Fibroblast of lung (primary cell): ENCODE results near the gene CDRT15. TPM values are rescaled to one million over a fixed set of nuclear protein-coding genes. Genes with fewer than 3 reads are reported as not detected.

Experiments
- DNase-seq, 2 donors: peaks; one replicate each; pipeline versions ENCODE4 v3.0.0 to v3.0.0-alpha.2; 2010; ENCODE audit warnings: low read depth in 2 of 2
- H2AFZ ChIP-seq: 2 replicates; pipeline ENCODE4 v1.5.1; 2012; ENCODE audit warnings: low read length, control low read depth, inconsistent platforms
- H3K27ac ChIP-seq: 2 replicates; pipeline ENCODE4 v1.5.1; 2011; ENCODE audit warnings: low read length, control low read depth; ENCODE audit not compliant: insufficient read depth
- H3K27me3 ChIP-seq: 2 replicates; pipeline ENCODE4 v1.5.1; 2011; ENCODE audit warnings: mild to moderate bottlenecking, low read length; ENCODE audit not compliant: control insufficient read depth, insufficient read depth
- H3K36me3 ChIP-seq: 2 replicates; pipeline ENCODE4 v1.5.1; 2011; ENCODE audit warnings: low read length; ENCODE audit not compliant: control insufficient read depth, insufficient read depth
- H3K4me1 ChIP-seq: 2 replicates; pipeline ENCODE4 v1.5.1; 2011; ENCODE audit warnings: low read length; ENCODE audit not compliant: control insufficient read depth, insufficient read depth; ENCODE audit errors: extremely low read depth
- H3K4me2 ChIP-seq: 2 replicates; pipeline ENCODE4 v1.5.1; 2011; ENCODE audit warnings: low read length, control low read depth; ENCODE audit not compliant: insufficient read depth; ENCODE audit errors: extremely low read depth
- H3K4me3 ChIP-seq, 4 experiments: fragments of 200-600 bp in 1 of 4; sonication (generic) in 1 of 4; replicated peaks in 1 of 4; 2 replicates each; pipeline ENCODE4 v1.5.1; 2011 to 2016; ENCODE audit warnings: low read length in 4 of 4, low read depth in 3 of 4, mild to moderate bottlenecking in 3 of 4, control low read depth in 2 of 4, inconsistent platforms in 1 of 4, mixed read lengths in 1 of 4; ENCODE audit not compliant: insufficient read depth in 1 of 4; ENCODE audit errors: control extremely low read depth in 1 of 4
- H3K79me2 ChIP-seq: 2 replicates; pipeline ENCODE4 v1.5.1; 2012; ENCODE audit warnings: mild to moderate bottlenecking, low read length, inconsistent platforms; ENCODE audit not compliant: control insufficient read depth, insufficient read depth
- H3K9ac ChIP-seq: 2 replicates; pipeline ENCODE4 v1.5.1; 2011; ENCODE audit warnings: mild to moderate bottlenecking, low read length, control low read depth; ENCODE audit not compliant: insufficient read depth
- H3K9me3 ChIP-seq: 2 replicates; pipeline ENCODE4 v1.5.1; 2012; ENCODE audit warnings: low read depth, low read length; ENCODE audit not compliant: control insufficient read depth, insufficient read depth
- H4K20me1 ChIP-seq: 2 replicates; pipeline ENCODE4 v1.5.1; 2011; ENCODE audit warnings: low read length; ENCODE audit not compliant: control insufficient read depth, insufficient read depth; ENCODE audit errors: extremely low read depth
- CTCF ChIP-seq, 2 donors: IDR thresholded peaks in 1 of 2; conservative IDR thresholded peaks in 1 of 2; 1 replicate in 1 of 2; 2 replicates in 1 of 2; pipeline ENCODE4 v1.5.1; 2011 to 2012; ENCODE audit warnings: low read length in 2 of 2, control low read depth in 1 of 2, inconsistent platforms in 1 of 2, low read depth in 1 of 2, mild to moderate bottlenecking in 1 of 2
- EZH2 ChIP-seq: IDR thresholded peaks from 2 replicates; pipeline ENCODE4 v1.5.1; 2012; ENCODE audit warnings: low read length, control low read depth, mild to moderate bottlenecking; ENCODE audit errors: missing control alignments
- polyA plus RNA-seq, 2 donors: library from polyadenylated mRNA; depleted of rRNA in 1 of 2; stranded (reverse) in 1 of 2; unstranded in 1 of 2; fragments of >200 nt; gene quantifications; 2 replicates each; pipeline ENCODE4 v1.2.1, GENCODE V29; 2011 to 2012; ENCODE audit warnings: missing spikeins in 1 of 2
- total RNA-seq: library from RNA; depleted of rRNA; stranded (reverse); fragments of >200 nt; gene quantifications from 2 replicates; pipeline ENCODE4 v1.2.1, GENCODE V29; 2014

CDRT15 gene
- total and polyA plus RNA-seq, 2 donors (not counting 1 experiment from before 2014, with no cell fraction given), result not detected

- H3K9me3 ChIP-seq, result no peaks in the 10 kb centered on the region
Observed at GRCh38 chr17:14207791-14208190, 28.9 kb downstream of the CDRT15 start.

GRCh38 chr17:14206891-14207290, 29.8 kb downstream of the CDRT15 start:
- no peak overlapping the region for H3K4me2 ChIP-seq
- H3K4me3 ChIP-seq, result no peak overlapping the region
- H3K27me3 ChIP-seq, result no peaks in the 10 kb centered on the region
- no peaks in the 10 kb centered on the region for H3K9me3 ChIP-seq
- no peaks in the 10 kb centered on the region for H3K4me1 ChIP-seq
- no peak overlapping the region for H2AFZ ChIP-seq
- H3K9ac ChIP-seq, result no peak overlapping the region
- no peak for DNase-seq
- H3K79me2 ChIP-seq, result no peaks in the 10 kb centered on the region
- H3K27ac ChIP-seq, result no peak overlapping the region
- no peaks in the 10 kb centered on the region for H4K20me1 ChIP-seq
- TF ChIP-seq CTCF (conservative IDR thresholded peaks at IDR 0.05 in 1 of 2, IDR thresholded peaks at IDR 0.05 in 1 of 2; ENCODE audit: low read depth in 1 of 2, low read length in 2 of 2), result no peak
- no peak for TF ChIP-seq EZH2
- H3K36me3 ChIP-seq, result no peaks in the 10 kb centered on the region

More at GRCh38 chr17:14207791-14208190, 28.9 kb downstream of the CDRT15 start:
- H3K4me1 ChIP-seq, result no peaks in the 10 kb centered on the region
- no peaks in the 10 kb centered on the region for H3K36me3 ChIP-seq
- H4K20me1 ChIP-seq, result no peaks in the 10 kb centered on the region
- H3K79me2 ChIP-seq, result no peaks in the 10 kb centered on the region
- H3K4me3 ChIP-seq, result no peak overlapping the region
- no peak overlapping the region for H3K27ac ChIP-seq
- no peak overlapping the region for H3K9ac ChIP-seq
- H2AFZ ChIP-seq, result no peak overlapping the region
- TF ChIP-seq CTCF (conservative IDR thresholded peaks at IDR 0.05 in 1 of 2, IDR thresholded peaks at IDR 0.05 in 1 of 2; ENCODE audit: low read depth in 1 of 2, low read length in 2 of 2) (no peak), EZH2 (no peak)
- no peaks in the 10 kb centered on the region for H3K27me3 ChIP-seq
- H3K4me2 ChIP-seq, result no peak overlapping the region
- DNase-seq, result no peak

- Histone ChIP-seq H3K79me2 (no peaks in the 10 kb centered on the region), H3K9ac (no peak overlapping the region), H3K4me3 (no peak overlapping the region), H3K9me3 (no peaks in the 10 kb centered on the region), H2AFZ (no peak overlapping the region), H3K36me3 (no peaks in the 10 kb centered on the region), H3K27me3 (no peaks in the 10 kb centered on the region), H3K4me2 (no peak overlapping the region), H4K20me1 (no peaks in the 10 kb centered on the region), H3K4me1 (no peaks in the 10 kb centered on the region), H3K27ac (no peak overlapping the region)
- TF ChIP-seq CTCF (conservative IDR thresholded peaks at IDR 0.05 in 1 of 2, IDR thresholded peaks at IDR 0.05 in 1 of 2; ENCODE audit: low read depth in 1 of 2, low read length in 2 of 2) (no peak), EZH2 (no peak)
- DNase-seq, result no peak
Observed at GRCh38 chr17:14205992-14206461, 30.6 kb downstream of the CDRT15 start.
